ENCODE results near the gene TMEM235.
"Not testable (repeated sequence)": the region's sequence is repeated elsewhere in the genome, so short reads cannot be mapped to it uniquely, and the experiment has no call there.

TMEM235 gene

GRCh38 chr17:78238823-78239488 lies 7.5 kb downstream of the TMEM235 start:
- no peak for DNase-seq

DNA sequence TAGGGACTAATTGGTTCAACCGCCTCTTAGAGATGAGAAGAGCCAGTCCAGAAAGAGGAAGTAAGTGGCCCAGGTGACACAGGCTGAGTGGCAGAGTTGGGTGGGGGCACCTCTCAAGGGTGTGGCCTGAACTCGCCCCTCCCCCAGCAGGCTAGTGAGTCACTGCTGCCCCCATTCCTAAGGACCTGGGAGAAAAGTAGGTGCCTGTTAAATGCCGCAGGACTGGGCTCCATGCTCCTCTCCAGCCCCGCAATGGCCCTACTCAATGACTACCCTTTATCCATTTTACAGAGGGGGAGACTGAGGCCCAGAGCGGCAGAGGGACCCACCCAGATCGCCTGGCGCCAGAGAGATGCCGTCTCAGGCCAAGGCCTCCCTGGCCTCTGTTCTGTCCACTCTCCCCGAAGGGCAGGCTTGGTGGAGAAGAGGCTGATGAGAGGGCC lies 8.1 kb downstream of the TMEM235 start:
- no peak for DNase-seq

- no peak for DNase-seq
Measured at GRCh38 chr17:78240012-78240655, 8.7 kb downstream of the TMEM235 start.

DNA sequence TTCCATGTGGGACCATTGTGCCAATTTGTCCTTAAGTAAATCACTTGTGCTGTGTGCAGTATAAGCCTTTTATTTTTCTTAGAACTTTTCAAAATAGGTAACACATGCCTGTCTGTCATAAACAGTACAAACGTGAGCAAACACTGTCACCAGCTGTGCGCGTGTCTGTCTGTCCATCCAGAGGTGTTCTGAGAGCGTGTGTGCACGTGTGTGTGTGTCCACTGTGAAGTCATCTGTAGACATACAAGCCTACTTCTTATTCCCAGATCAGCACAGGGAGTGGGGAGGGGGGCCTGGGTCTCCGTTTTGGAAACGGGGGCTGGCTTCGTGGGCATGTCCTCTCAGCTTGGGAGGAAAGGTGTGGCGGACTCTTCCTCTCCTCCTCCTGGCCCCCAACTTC lies 9.4 kb downstream of the TMEM235 start:
- no peak for DNase-seq

DNA sequence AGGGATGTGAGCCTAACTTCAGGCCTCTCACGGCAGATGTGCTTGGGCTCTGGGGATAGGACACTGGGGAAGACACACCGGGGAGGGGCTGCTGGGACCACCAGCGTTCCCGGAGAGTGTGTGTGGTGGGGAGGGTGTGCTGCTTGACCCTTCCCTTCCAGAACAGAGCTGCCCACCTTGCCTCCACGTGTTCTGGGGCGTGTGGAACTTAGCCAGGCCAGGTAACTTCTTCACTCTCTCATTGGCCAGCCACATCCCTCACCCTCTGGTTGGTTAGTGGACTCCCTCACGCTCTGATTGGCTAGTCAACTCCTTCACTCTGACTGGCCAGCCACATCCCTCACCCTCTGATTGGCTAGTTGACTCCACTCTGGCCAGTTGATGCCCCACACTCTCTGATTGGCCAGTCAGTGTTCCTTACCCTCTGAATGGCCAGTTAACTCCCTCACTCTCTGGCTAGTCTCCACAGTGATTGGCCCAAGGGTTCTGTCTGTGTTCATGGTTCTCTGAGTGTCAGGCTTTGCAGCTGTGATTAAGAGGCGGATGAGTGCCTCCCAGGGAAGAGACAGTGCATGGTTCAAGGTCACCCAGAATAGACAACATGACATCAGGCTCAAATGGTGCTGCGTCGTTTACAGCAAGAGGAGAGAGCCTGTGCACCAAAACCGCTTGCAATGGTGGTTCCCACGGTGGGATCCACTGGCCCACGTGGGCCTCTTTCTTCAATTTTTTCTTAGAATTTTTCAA lies 10.0 kb downstream of the TMEM235 start:
- DNase-seq: no peak

DNA sequence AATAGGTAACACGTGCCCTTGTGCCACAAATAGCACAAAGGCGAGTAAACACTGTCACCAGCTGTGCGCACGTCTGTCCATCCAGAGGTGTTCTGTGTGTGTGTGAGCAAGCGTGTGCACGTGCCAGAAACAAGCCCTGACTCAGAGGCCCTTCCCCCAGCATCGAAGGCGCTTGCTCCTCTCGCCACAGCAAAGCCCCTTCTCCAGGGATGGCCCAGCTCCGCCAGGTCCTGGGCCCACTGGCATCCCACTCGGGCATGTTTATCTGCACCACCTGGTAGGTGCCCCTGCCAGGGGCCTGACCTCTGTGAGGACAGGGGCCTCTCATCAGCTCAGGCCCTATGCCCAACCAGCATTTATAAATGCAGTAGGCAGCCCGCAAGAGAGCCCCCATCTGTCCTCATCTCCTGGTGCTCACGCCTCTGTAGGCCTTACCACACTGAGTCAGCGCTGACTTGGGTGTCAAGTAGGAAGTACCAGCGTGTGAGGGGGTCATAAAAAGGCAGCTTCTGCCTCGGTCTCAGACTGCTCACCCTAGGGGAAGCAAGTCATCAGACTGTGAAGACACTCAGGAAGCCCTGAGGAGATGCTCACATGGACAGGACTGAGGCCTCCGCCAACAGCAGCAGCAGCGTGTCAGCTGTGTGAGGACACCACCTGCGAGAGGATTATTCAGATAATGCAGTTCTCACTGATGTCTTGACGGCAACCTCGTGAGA lies 10.8 kb downstream of the TMEM235 start:
- no peak for DNase-seq

- DNase-seq: no peak
Measured at GRCh38 chr17:78247304-78247703, 15.9 kb downstream of the TMEM235 start.

- DNase-seq: no peak
Measured at GRCh38 chr17:78248051-78248914, 16.9 kb downstream of the TMEM235 start.

GRCh38 chr17:78249074-78249817 lies 17.8 kb downstream of the TMEM235 start:
- DNase-seq: no peak

DNA sequence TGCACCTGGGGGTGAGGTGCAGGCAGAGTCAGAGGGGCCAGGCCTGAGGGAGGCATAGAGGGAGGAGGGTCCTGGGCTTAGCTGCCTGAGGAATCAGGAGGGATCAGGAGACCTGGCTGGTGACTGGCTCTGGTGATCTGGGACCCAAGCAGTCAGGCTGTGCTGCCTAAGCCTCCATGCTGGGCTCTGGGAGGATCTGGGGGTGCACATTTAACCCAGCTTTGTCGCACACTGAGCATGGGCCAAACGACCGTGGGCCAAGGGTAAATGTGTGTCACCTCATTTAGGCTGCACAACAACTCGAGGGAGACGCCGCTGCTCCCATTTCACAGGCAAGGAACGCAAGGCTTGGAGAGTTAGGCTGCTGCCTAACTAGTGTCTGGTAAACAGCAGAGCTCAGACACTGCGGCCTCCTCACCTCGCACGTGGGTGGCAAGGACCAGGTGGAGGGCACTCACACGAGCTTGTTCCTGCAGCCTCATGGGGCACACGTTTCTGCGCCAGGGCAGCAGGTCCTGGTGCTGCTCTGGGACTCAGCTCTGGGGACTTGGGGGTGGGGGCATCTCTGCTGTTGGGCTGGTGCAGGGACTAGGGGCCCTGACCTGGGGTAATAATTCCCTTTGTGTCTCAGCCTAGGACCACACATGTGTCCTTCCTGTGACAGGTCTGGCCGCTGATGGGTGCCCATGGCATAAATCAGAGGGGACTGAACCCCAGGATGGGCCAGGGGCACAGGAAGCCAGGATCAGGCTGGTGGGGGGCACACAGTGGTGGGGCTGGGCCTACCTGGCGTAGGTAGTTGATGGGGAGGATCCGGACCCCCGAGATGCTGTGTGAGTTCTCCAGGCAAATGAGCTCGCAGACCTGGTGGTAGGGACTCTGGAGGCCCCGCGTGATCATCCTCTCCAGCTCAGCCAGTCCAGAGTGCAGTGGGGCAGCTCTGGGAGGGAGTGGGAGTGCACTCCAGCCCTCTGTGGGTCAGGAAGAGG lies 18.7 kb downstream of the TMEM235 start:
- DNase-seq: no peak

DNA sequence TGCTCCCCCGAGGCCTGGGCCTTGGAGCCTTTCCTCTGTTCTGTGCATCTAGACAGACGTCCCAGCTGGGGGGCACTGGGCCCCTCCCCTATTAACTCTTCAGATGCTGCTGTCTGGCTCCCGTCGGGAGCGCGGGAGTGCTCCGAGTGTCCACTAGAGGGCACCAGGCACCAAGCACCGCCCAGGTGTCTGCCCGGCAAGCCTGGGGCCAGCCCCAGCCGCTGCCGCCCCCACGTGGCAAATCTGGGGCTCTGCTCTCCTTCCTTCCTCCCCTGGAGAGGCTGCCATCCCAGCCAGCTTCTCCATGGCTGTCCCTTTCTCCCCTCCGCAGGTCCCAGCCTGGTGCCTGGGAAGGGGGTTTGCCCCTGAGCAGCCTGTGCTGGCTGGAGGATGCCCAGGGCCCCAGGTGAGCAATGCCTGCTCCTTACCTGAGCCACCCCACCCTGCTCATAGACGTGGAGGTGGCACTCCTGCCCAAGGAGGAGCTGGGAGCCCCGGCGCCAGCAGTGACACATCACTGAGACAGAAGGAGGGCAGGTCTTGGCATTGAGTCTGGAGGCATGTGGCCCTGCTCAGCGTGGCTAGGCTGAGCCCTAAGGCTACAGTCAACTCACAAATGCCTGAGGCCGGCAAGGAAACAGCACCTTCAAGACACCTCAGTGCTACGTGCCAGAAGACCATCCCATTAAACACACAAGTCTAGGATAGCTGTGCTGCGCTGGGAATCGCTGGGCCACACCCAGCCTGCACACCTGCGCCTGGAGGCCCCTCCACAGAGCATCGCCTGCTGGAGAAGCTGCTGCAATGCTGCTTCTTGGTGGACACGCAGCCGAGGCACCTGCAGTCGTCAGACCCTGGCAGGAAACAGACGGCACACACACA lies 19.7 kb downstream of the TMEM235 start:
- peak; percentile 77 for DNase-seq

DNA sequence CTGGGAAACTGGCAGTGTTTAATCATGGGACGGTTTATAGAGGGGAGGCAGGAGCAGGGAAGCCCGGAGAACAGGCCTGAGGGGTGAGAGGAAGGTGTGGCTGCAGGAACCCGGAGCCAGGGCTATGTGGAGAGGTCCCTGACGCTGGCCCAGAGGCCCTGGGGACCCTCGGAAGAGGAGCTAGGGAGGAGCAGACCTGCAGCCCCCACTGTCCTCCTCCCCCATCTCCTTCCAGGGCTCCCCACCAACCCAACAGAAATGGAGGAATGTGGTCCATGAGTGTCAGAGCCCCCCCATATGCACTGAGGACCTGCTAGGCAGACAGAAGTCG lies 20.3 kb downstream of the TMEM235 start:
- no peak for DNase-seq

- DNase-seq: peak; percentile 95
Measured at GRCh38 chr17:78252111-78252634, 20.7 kb downstream of the TMEM235 start.

DNA sequence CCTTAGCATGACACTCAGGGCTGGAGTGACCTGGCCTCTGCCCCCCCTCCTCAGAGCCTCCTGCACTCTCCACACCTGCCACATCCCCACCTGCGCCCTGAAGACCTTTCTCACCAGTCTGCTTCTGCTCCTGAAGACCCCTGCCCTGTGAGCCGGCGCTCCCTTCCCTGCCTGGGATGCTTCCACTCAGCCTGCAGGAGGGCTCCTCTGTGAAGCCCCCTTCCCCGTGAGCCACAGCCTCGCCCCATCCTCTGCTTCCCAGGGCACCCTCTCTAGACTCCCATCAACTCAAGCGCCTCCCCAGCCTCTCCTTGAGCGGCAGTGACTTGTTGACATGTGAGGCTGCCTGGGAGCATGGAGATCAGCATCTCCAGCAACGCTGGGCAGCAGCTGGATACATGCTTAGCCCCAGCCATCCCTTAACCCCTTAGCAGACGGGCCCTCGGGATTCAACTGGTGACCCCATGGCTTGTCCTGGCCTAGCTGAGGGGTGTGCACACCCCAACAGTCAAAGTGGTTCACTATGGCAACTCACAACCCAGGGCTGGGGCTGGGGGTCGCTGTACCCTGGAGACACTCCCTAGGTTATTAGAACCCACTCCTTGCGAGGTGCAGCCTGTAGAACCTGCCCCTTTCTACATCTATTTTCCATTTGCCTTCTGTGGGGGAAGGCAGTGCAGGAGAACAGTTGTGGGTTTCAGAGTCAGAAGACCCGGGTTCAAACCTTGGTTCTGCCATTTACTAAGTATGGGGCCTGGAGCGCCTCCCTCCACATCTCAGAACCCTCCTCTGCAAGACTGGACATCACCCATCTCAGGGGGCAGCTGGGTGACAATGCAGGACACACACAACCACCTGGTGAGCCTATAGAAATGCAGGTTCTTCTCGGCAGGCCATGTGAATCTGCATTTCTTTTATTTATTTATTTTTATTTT lies 21.5 kb downstream of the TMEM235 start:
- no peak for DNase-seq

GRCh38 chr17:78253636-78253945 lies 22.2 kb downstream of the TMEM235 start:
- DNase-seq: not testable (repeated sequence)

- DNase-seq: peak; percentile 74
Measured at GRCh38 chr17:78253946-78254672, 22.7 kb downstream of the TMEM235 start.

DNA sequence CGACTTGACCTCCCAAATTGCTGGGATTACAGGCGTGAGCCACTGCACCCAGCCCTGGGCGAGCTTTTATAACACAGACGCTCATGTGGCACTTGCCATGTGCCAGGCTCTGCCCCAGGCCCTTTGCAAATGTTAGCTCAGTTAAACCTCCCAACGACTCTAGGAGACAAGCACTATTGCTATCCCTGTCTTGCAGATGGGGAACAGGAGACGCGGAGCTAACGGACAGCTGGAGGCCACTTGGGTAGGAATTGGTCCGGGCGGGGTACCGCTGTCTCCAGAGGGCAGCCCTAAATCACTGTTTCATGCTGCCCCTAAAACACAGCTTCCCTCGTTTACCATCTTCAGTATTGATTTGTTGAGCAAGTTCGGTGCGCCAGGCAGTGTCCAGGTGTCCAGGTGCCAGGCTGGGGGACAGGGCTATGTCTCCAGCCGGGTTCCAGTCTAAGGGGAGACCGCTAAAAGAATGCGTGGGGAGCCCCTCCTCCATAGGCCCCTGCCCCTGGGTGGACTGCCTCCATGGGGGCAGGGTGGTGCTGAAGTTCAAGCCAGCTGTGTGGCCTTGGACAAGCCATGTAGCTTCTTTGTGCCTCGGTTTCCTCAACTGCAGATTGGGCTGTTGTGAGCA lies 23.7 kb downstream of the TMEM235 start:
- DNase-seq: no peak
